GM21717 (cell line): ENCODE results near the gene COL17A1.

Source experiments
- ATAC-seq: cut with Tn5 transposase; IDR thresholded peaks from one replicate; pipeline ENCODE4 v1.9.1; 2021; ENCODE audit warnings: mild to moderate bottlenecking, moderate library complexity; ENCODE audit not compliant: unreplicated experiment

COL17A1 gene

GRCh38 chr10:104085801-104086400, at the start of gene COL17A1:
TSS of gene COL17A1 (minus strand) at chr10:104085880. CDS start at chr10:104080673, 5,207 bp downstream.
- ATAC-seq: no peak

GRCh38 chr10:104130041-104130440, 44.4 kb upstream of the COL17A1 start:
- no peak for ATAC-seq

- ATAC-seq: no peak
These were observed 42.5 kb upstream of the COL17A1 start for GRCh38 chr10:104128214-104128613.

DNA sequence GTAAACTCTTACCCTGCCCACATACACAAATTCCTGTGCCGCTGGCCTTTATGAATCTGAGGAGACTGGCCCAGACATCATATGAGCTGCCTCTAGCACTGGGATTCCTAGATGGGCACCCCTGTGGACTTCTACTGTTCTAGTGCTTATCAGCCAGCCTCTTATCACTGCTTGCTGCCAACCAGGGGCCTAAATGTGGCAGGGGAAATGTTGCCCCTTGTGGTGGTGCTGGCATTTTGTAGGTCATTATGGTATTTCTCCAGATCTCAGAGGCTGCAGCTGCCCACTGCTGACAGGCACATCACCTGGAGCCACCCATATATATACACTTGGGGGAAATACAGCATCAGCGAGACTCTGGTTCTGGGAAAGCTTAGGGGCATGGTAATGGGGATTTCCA, 41.7 kb upstream of the COL17A1 start:
- no peak for ATAC-seq

GRCh38 chr10:104123397-104123796, 37.7 kb upstream of the COL17A1 start:
- ATAC-seq: no peak

GRCh38 chr10:104122225-104123107, 36.8 kb upstream of the COL17A1 start:
- peak; percentile 2 for ATAC-seq

GRCh38 chr10:104121485-104122224, 36.0 kb upstream of the COL17A1 start, which contains the start of gene SFR1:
TSS of gene SFR1 (plus strand) at chr10:104122171. CDS start at chr10:104122184, 13 bp downstream.
- ATAC-seq: peak; percentile 91

DNA sequence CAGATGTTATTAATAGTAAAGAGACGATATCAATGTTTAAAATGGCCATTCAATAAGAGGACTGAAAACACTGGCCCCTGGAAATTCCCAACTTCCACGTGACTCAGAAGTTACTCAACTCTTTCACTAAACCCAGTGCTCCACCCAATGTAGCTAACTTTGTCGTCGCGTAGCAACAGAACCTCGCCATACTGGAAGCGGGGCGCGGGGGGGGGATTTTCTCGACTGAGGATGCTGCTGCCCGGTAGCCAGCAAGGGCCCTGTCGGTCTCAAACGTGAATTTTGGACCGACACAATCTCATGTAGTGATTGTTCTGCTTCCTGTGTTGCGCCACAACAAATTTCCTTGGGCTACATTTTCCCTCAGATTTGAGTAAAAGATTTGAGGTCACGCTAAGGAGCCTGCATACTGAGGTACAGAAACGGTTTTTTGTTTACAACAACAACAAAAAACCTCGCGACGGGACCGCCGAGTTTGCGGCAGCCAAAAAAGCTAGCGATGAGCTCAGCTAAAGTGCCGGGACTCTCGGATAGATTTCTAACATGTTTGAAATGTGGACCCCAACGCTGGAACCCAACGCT, 35.3 kb upstream of the COL17A1 start:
- peak; percentile 39 for ATAC-seq

GRCh38 chr10:104120512-104120902, 34.8 kb upstream of the COL17A1 start:
- ATAC-seq: no peak

- ATAC-seq: no peak
These were observed 34.3 kb upstream of the COL17A1 start for GRCh38 chr10:104119996-104120395.

DNA sequence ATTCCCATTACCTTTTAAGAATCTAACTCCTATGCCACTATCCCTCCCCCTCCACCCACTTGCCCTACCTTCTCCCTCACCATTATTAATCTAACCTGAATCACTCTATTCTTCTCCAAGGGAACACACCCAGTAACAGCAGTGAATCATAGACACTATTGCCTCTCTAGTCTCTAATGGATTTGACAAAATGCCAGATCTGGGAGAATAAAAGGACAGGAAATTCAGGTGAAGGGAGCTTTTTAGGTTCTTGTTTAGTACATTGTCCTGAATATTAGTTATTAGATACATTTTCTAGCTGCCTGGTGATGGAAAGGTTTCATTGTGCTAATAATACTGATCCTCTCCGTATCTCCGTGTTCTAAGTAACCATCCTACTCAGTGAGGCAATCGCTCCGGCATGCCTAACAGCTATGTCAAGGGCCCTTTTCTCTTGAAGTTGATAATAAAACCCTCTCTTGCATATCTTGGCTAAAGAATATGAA, 32.2 kb upstream of the COL17A1 start:
- ATAC-seq: no peak

GRCh38 chr10:104113376-104113956, 27.8 kb upstream of the COL17A1 start:
- ATAC-seq: no peak

DNA sequence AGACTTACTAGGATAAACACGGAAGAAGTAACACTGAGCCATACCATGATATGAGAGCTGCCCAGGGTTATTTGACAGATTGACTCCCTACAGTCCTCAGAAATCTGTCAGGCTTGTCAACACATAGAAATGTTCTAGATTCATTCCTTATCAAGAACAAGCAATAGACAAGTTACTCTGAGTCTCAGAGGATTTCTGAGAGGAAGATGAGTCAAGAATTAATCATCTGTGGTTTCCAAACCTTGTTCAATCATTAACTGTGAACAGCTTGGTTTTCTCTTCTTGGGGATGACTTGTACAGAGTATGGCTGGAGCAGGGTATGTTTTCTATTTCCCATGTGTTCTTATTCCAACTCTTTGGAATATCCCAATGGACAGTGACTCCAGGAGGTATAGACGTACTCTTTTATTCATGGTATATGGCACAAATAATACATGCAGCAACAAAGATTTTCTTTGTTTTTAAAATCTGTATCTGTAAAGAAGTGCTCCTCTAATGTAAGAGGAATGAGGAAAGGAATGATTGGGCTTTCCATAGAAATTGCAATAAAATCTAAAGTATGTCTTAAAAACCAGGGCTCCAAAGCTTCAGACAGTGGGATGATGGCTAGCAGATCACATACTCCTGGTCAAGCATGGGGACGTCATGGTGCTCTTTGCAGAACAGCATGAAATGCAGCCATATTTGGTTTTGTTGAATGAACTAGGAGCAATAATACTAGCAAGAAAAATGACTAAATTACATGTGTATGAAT, 24.4 kb upstream of the COL17A1 start:
- ATAC-seq: no peak

DNA sequence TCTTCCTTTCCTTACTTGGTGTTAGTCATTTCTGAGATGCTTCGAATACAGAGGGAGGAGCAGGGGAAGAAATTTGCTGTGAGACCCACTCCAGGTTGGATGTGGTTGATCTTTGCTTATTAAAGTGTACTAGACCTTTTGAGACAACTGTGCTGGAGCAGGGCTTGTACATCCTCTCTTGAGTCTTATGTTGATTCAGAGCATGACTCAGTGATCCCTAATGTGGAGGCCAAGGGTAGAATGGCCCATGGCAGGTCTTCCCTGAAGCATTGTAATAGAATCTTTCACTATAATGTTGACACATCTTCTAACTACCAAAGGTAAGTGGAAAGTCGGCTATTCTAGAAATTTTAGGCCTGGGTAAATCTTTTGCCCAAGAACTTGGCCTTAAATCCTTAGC, 19.2 kb upstream of the COL17A1 start:
- no peak for ATAC-seq

- ATAC-seq: no peak
These were observed 18.7 kb upstream of the COL17A1 start for GRCh38 chr10:104104418-104104817.

DNA sequence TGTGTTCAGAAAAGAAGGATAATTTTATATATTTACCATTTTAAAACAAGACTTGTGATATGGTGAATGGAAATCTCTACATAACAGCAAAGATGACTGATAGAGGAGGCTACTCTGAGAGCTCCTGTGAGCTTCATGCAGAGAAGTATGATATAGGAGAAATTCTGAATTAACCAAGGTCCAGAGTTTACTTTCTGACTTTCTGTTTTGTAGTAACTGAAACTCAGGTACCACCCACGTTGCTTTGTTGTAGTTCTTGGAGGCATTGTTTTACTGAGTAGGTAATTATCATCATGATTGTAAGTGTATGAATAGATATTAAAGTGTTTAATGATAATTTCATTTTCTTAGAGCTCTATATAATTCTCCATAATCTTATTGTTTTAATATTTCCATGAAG, 18.3 kb upstream of the COL17A1 start:
- no peak for ATAC-seq

- ATAC-seq: no peak
These were observed 16.2 kb upstream of the COL17A1 start for GRCh38 chr10:104101902-104102301.

DNA sequence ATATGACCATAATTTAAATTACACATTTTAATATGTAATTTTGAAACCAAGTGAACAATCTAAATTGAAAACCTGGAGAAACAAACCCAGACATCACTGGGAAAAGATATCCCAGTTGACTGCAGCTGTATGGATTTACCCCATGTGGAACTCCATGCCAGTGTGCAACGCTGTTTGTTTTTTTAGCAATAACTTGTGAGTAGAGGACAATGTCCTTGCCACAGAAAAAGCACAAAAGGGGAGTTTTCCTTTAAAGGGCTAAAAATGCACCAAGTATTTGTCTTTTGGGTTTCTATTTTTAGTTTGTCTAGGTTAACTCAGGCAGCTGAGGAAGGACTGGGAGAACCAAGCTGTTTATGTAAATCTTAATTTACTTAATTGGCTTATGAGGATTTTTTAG, 15.1 kb upstream of the COL17A1 start:
- no peak for ATAC-seq

- no peak for ATAC-seq
These were observed 14.3 kb upstream of the COL17A1 start for GRCh38 chr10:104099941-104100340.

DNA sequence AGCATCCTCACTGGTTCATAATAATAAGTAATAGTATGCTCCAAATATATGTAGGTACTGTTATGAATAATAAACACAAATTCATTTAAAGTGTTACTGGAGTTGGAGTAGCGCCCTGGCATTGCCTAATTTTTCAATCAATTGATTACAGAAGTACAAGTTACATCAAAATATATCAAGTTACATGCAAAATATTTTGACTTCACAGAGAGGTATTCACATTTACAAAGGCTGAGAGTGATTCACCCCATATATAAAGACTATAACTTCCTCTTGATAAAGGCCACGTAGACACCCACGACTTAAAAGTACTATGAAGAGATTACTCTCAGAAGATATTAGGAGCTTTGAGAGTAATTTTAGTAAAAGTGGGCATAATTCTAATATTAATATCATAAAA, 13.6 kb upstream of the COL17A1 start:
- ATAC-seq: no peak
